GM12872 (cell line): ENCODE results near the gene SBNO2.

Experiments
- TF ChIP-seq, protein P1 (sequence below): IDR thresholded peaks from 3 replicates; pipeline ENCODE4 v1.5.1; 2011; ENCODE audit warnings: low read depth, mild to moderate bottlenecking, low read length, moderate library complexity; ENCODE audit not compliant: insufficient read depth

SBNO2 gene

GRCh38 chr19:1205114-1206099 is 31.3 kb upstream of the SBNO2 start, which contains the start of gene STK11:
TSS of gene STK11 (plus strand) at chr19:1205778. CDS start at chr19:1206914, 1,136 bp downstream.
- TF ChIP-seq, protein P1, sequence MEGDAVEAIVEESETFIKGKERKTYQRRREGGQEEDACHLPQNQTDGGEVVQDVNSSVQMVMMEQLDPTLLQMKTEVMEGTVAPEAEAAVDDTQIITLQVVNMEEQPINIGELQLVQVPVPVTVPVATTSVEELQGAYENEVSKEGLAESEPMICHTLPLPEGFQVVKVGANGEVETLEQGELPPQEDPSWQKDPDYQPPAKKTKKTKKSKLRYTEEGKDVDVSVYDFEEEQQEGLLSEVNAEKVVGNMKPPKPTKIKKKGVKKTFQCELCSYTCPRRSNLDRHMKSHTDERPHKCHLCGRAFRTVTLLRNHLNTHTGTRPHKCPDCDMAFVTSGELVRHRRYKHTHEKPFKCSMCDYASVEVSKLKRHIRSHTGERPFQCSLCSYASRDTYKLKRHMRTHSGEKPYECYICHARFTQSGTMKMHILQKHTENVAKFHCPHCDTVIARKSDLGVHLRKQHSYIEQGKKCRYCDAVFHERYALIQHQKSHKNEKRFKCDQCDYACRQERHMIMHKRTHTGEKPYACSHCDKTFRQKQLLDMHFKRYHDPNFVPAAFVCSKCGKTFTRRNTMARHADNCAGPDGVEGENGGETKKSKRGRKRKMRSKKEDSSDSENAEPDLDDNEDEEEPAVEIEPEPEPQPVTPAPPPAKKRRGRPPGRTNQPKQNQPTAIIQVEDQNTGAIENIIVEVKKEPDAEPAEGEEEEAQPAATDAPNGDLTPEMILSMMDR, result no peak

DNA sequence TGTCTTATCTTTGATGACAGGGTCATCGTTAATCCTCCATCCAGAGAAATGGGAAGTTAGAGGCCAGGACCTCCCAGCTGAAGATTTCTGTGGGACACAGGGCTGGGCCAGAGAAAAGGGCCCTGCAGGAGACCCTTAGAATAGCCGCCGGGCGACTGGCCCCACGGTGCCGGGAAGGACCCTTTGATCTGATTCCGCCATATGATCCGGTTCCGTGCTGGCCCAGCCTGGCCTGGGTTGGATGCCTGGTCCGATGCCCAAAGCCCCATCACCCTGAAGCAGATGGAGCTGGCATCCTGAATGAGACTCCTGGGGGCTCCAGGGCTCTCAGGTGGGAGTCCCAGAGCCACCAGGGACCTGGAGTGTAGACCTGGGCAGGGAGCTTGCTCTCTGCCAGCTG is 25.5 kb upstream of the SBNO2 start:
- TF ChIP-seq, protein P1, result no peak

GRCh38 chr19:1189419-1189818 is 15.4 kb upstream of the SBNO2 start:
- TF ChIP-seq, protein P1, result no peak

- TF ChIP-seq, protein P1, result no peak
Measured at GRCh38 chr19:1183543-1184172, 9.6 kb upstream of the SBNO2 start.

- TF ChIP-seq, protein P1, result no peak
Measured at GRCh38 chr19:1182727-1183126, 8.7 kb upstream of the SBNO2 start.

DNA sequence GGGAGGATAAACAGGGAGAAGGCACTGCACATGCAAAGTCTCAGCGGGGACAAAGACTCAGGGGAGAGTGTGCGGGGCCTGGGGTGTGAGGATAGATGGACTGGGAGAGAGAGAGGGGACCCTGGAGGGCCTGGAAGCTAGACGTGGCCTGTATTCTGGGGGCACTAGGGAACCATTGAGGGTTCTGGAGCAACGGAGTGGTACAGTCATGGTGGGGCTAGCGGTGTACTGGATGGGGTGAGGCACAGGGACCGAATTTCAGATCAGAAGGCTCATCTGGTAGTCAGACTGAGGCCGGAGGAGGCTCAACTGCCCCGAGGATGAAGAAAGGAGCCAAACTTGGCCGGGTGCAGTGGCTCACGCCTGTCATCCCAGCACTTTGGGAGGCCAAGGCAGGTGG is 8.0 kb upstream of the SBNO2 start:
- TF ChIP-seq, protein P1, result no peak

- TF ChIP-seq, protein P1, result no peak
Measured at GRCh38 chr19:1181606-1182005, 7.5 kb upstream of the SBNO2 start.
